Ascending aorta (tissue), 2 donors: Measurements from ENCODE around the gene L2HGDH. TPM values are rescaled to one million over a fixed set of nuclear protein-coding genes. Genes with fewer than 3 reads are reported as not detected.
"Not testable (repeated sequence)": the region's sequence is repeated elsewhere in the genome, so short reads cannot be mapped to it uniquely, and the experiment has no call there.

Experiments used
- DNase-seq, 2 donors: peaks; one replicate each; pipeline ENCODE4 v3.0.0-alpha.2; 2019; ENCODE audit warnings: low spot score in 2 of 2
- H3K27ac ChIP-seq, 2 donors: fragments of 200-600 bp; sonication (generic); one replicate each; pipeline ENCODE4 v1.5.1; 2016 to 2017; ENCODE audit warnings: mild to moderate bottlenecking in 1 of 2
- H3K27me3 ChIP-seq: fragments of 200-600 bp; sonication (generic); one replicate; pipeline ENCODE4 v1.5.1; 2017
- H3K36me3 ChIP-seq, 2 donors: fragments of 200-600 bp; sonication (generic); one replicate each; pipeline ENCODE4 v1.5.1; 2016
- H3K4me1 ChIP-seq, 2 donors: fragments of 200-600 bp; sonication (generic); one replicate each; pipeline ENCODE4 v1.5.1; 2016 to 2017; ENCODE audit warnings: mild to moderate bottlenecking in 1 of 2
- H3K4me3 ChIP-seq, 2 donors: fragments of 200-600 bp; sonication (generic); one replicate each; pipeline ENCODE4 v1.5.1; 2016 to 2017; ENCODE audit warnings: mild to moderate bottlenecking in 1 of 2
- H3K9me3 ChIP-seq, 2 donors: fragments of 200-600 bp; sonication (generic); one replicate each; pipeline ENCODE4 v1.5.1; 2016
- CTCF ChIP-seq, 3 experiments: fragments of 200-600 bp in 2 of 3; fragments of 450-650 bp in 1 of 3; sonication (generic) in 2 of 3; IDR thresholded peaks; one replicate each; pipeline ENCODE4 v1.5.1; 2016 to 2019; ENCODE audit warnings: antibody characterized with exemption in 3 of 3, mild to moderate bottlenecking in 1 of 3, moderate library complexity in 1 of 3
- intact Hi-C: fragments of 100-400 bp; cut with DNase I; formaldehyde crosslinking; loops from one replicate; pipeline ENCODE4 v1.15.1; 2023
- total RNA-seq: library from RNA; depleted of rRNA; stranded (reverse); fragments of >200 nt; gene quantifications from one replicate; pipeline ENCODE4 v1.1.0, GENCODE V29; 2016

L2HGDH gene
- total RNA-seq, 1 donor from 2014 or later = 1.5 TPM

- intact Hi-C loops = loop anchor here (10.0 kb wide), 2 partner anchors 346 to 454 kb away; partner anchors contain the start of gene SAV1
- no peaks in the 10 kb centered on the region for H3K27me3 ChIP-seq
- no peak for DNase-seq
- no peak overlapping the region for H3K4me3 ChIP-seq
- H3K4me1 ChIP-seq = peaks cover 0 to 4% of the 10 kb centered on the region in 2 donors
- H3K9me3 ChIP-seq = no peaks in the 10 kb centered on the region
- H3K27ac ChIP-seq = no peak overlapping the region
- peaks cover 0 to 7% of the 10 kb centered on the region in 2 donors for H3K36me3 ChIP-seq
- TF ChIP-seq CTCF (IDR thresholded peaks at IDR 0.05) = no peak
Measured at GRCh38 chr14:50319293-50319692, 7.3 kb upstream of the L2HGDH start.

GRCh38 chr14:50318031-50318626 is 6.1 kb upstream of the L2HGDH start:
- intact Hi-C loops = loop anchor here (10.0 kb wide), 2 partner anchors 347 to 453 kb away; partner anchors contain the start of gene SAV1
- no peak overlapping the region for H3K27ac ChIP-seq
- H3K4me1 ChIP-seq = peaks cover 0 to 6% of the 10 kb centered on the region in 2 donors
- TF ChIP-seq CTCF (IDR thresholded peaks at IDR 0.05) = peak; percentile 41 to 67 (median 55)
- H3K27me3 ChIP-seq = no peaks in the 10 kb centered on the region
- no peak for DNase-seq
- H3K4me3 ChIP-seq = no peak overlapping the region
- H3K9me3 ChIP-seq = no peaks in the 10 kb centered on the region
- H3K36me3 ChIP-seq = no peaks in the 10 kb centered on the region

- H3K4me1 ChIP-seq, DNase-seq, H3K9me3 ChIP-seq, H3K27ac ChIP-seq, H3K27me3 ChIP-seq, H3K4me3 ChIP-seq, H3K36me3 ChIP-seq: not testable (repeated sequence)
- intact Hi-C loops = loop anchor here (10.0 kb wide), 2 partner anchors 351 to 449 kb away; partner anchors contain the start of gene SAV1
Measured at GRCh38 chr14:50314098-50314497, 2.1 kb upstream of the L2HGDH start.

DNA sequence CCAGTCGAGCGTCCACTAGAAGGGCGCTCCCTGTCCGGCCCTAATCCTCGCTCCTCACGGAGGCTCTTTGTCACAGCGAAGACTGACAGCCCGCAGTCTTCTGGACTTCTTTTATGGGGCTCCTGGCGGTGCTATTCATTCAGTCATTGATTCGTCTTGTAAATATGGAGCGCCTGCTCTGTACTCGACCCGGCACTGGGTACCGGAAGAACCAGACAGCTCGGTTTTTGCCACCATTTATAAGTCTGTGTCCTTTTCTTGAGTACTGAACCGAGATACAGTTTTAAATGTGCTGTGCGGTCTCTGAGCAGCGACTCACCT is 665 bp upstream of the L2HGDH start:
- Histone ChIP-seq H3K9me3 (no peaks in the 10 kb centered on the region), H3K27ac (peak overlapping the region; percentile 89 to 92), H3K4me3 (peak overlapping the region; percentile 67 to 90), H3K4me1 (peaks cover 0 to 8% of the 10 kb centered on the region in 2 donors), H3K36me3 (no peaks in the 10 kb centered on the region), H3K27me3 (no peaks in the 10 kb centered on the region)
- intact Hi-C loops = loop anchor here (1.0 to 10.0 kb wide), 5 partner anchors 9 to 448 kb away; partner anchors contain the start of genes MAP4K5, SAV1 and SOS2
- TF ChIP-seq CTCF (IDR thresholded peaks at IDR 0.05) = no peak
- no peak for DNase-seq

- TF ChIP-seq CTCF (IDR thresholded peaks at IDR 0.05) = peak; percentile 26 to 55 (median 42)
- no peak for DNase-seq
- H3K9me3 ChIP-seq = no peaks in the 10 kb centered on the region
- no peaks in the 10 kb centered on the region for H3K36me3 ChIP-seq
- peak overlapping the region; percentile 67 to 90 for H3K4me3 ChIP-seq
- H3K4me1 ChIP-seq = peaks cover 0 to 8% of the 10 kb centered on the region in 2 donors
- intact Hi-C loops = loop anchor here (10.0 kb wide), 2 partner anchors 353 to 447 kb away; partner anchors contain the start of gene SAV1
- peak overlapping the region; percentile 89 to 92 for H3K27ac ChIP-seq
- H3K27me3 ChIP-seq = no peaks in the 10 kb centered on the region
Measured at GRCh38 chr14:50311337-50311971, 575 bp downstream of the L2HGDH start.

GRCh38 chr14:50310445-50310844 is 1.6 kb downstream of the L2HGDH start:
- no peaks in the 10 kb centered on the region for H3K36me3 ChIP-seq
- peaks cover 0 to 8% of the 10 kb centered on the region in 2 donors for H3K4me1 ChIP-seq
- H3K27ac ChIP-seq = no peak overlapping the region
- H3K4me3 ChIP-seq = no peak overlapping the region
- no peak for TF ChIP-seq CTCF (IDR thresholded peaks at IDR 0.05)
- intact Hi-C loops = loop anchor here (10.0 kb wide), 2 partner anchors 354 to 446 kb away; partner anchors contain the start of gene SAV1
- no peak for DNase-seq
- no peaks in the 10 kb centered on the region for H3K27me3 ChIP-seq
- H3K9me3 ChIP-seq = no peaks in the 10 kb centered on the region
